ENCODE data around the gene OSGEPL1. TPM values are rescaled to one million over a fixed set of nuclear protein-coding genes. Genes with fewer than 3 reads are reported as not detected.
A peak's percentile ranks its signal among the peaks of the same experiment; 100 is the strongest.

The OSGEPL1 gene, protein sequence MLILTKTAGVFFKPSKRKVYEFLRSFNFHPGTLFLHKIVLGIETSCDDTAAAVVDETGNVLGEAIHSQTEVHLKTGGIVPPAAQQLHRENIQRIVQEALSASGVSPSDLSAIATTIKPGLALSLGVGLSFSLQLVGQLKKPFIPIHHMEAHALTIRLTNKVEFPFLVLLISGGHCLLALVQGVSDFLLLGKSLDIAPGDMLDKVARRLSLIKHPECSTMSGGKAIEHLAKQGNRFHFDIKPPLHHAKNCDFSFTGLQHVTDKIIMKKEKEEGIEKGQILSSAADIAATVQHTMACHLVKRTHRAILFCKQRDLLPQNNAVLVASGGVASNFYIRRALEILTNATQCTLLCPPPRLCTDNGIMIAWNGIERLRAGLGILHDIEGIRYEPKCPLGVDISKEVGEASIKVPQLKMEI
- total RNA-seq, result 10 to 100 TPM in 1 of 2 donors, 1 to 10 TPM in 1; 8.0 to 14.8 TPM
- 1 to 10 TPM; 3.3 to 4.8 TPM for polyA plus RNA-seq
- long read RNA-seq, donor 1, partial matches to known transcripts, result 0 of 5 reads
- long read RNA-seq, donor 1, other reads (novel, unspliced or antisense), result 0 of 5 reads
- long read RNA-seq, donor 2, partial matches to known transcripts, result 0 of 2 reads
- long read RNA-seq, donor 2, other reads (novel, unspliced or antisense), result 0 of 2 reads
- long read RNA-seq, donor 3, partial matches to known transcripts, result 0 of 1 reads
- long read RNA-seq, donor 3, other reads (novel, unspliced or antisense), result 0 of 1 reads
- long read RNA-seq, donor 4, partial matches to known transcripts, result 5 of 6 reads
- long read RNA-seq, donor 4, other reads (novel, unspliced or antisense), result 0 of 6 reads
- long read RNA-seq, donor 5, partial matches to known transcripts, result 0 of 3 reads
- long read RNA-seq, donor 5, other reads (novel, unspliced or antisense), result 0 of 3 reads

DNA sequence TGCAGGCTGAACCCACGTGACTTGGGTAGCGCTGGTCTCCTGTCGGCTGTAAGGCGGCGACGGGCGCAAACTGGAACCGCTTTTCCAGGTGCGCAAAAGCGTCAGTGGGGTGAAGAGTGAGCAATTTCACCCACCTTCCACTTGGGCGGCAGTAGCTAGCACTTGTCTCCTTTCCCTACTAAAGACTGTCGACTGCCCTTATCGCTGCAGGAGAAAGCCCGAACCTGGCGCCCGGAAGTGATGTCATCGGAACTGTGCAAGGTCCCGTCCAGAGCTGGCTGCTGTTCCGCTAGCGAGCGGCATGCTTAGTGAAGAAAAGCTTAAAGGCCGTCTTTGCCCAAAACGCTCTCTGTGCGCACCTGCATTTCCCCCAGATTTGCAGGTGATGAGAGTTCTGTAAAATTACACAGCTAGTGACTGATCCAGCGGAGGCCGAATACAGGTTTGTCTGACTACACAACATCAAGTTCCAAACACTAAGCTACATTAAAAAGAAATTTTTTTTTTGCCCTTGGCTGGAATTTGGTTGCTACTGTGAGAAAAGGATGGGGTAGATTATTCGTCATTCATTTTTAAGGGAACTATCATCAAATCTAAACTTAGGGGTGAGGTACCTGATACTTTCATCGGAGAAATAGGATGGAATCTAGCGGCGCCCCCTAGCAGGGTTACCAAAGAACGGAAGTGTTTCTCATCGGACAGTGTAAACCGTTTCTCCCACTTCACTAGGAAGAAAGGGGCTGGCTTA is at the start of gene OSGEPL1:
Gene OSGEPL1 (minus strand): TSS at position 242 of the 748 bp plus-strand sequence. CDS start 1,152 bp downstream, outside the sequence.
- Histone ChIP-seq H3K4me3 (peak within 1 kb of the TSS; percentile 74), H3K36me3 (ENCODE audit: control insufficient read depth in 4 of 4, insufficient read depth in 4 of 4, low read length in 4 of 4) (peaks cover 2 to 14% (median 7%) of the 10 kb centered on the region in 4 donors), H3K9ac (ENCODE audit: insufficient read depth in 1 of 2, low read length in 2 of 2) (peak within 1 kb of the TSS; percentile 56 to 99), H3K4me1 (ENCODE audit: control insufficient read depth in 5 of 5, insufficient read depth in 5 of 5, low read length in 5 of 5) (peaks cover 0 to 13% (median 3%) of the 10 kb centered on the region in 5 donors), H3K27me3 (ENCODE audit: control insufficient read depth in 3 of 3, insufficient read depth in 3 of 3, low read length in 2 of 3) (no peaks in the 10 kb centered on the region), H3K9me3 (ENCODE audit: control insufficient read depth in 4 of 4, insufficient read depth in 3 of 4, low read length in 3 of 4) (no peaks in the 10 kb centered on the region), H3K27ac (ENCODE audit: low read depth in 1 of 2, low read length in 1 of 2) (peak within 1 kb of the TSS; percentile 82 to 92)
- TF ChIP-seq, protein P1, sequence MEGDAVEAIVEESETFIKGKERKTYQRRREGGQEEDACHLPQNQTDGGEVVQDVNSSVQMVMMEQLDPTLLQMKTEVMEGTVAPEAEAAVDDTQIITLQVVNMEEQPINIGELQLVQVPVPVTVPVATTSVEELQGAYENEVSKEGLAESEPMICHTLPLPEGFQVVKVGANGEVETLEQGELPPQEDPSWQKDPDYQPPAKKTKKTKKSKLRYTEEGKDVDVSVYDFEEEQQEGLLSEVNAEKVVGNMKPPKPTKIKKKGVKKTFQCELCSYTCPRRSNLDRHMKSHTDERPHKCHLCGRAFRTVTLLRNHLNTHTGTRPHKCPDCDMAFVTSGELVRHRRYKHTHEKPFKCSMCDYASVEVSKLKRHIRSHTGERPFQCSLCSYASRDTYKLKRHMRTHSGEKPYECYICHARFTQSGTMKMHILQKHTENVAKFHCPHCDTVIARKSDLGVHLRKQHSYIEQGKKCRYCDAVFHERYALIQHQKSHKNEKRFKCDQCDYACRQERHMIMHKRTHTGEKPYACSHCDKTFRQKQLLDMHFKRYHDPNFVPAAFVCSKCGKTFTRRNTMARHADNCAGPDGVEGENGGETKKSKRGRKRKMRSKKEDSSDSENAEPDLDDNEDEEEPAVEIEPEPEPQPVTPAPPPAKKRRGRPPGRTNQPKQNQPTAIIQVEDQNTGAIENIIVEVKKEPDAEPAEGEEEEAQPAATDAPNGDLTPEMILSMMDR (IDR thresholded peaks at IDR 0.05; ENCODE audit: control extremely low read depth, extremely low read depth), result peak; percentile 24
- WGBS, 2 donors, result 0 to 1% methylated on average over 33 of the region's 33 CpGs
- peak; percentile 95 for ATAC-seq (ENCODE audit: insufficient read depth, low FRiP score)
- DNase-seq, result peak; percentile 94 to 97 (median 96)

DNA sequence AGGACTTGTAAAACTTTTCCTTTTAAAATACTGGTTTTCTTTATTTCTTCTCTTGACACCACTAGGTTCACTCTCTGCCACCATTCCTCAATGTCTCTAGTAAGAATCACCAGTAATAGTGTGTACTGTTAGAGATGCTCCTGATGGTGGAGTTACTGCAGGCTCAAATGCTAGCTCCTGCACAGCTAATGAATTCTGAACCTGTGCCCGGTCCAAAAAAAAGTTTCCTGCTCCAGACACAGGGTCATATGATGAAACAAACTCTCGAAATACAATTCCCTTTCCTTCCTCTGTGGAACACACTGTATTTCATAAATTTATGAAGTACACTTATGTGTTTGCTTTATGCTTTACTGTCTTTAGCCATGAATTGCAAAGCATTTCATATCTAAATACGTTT is 40.8 kb upstream of the OSGEPL1 start:
- no peak for DNase-seq
- no peak overlapping the region for H3K9ac ChIP-seq (ENCODE audit: insufficient read depth in 1 of 2, low read length in 2 of 2)
- no peak for ATAC-seq (ENCODE audit: insufficient read depth, low FRiP score)
- H3K36me3 ChIP-seq (ENCODE audit: control insufficient read depth in 4 of 4, insufficient read depth in 4 of 4, low read length in 4 of 4), result peaks cover 0 to 14% (median 10%) of the 10 kb centered on the region in 4 donors
- no peak overlapping the region for H3K27ac ChIP-seq (ENCODE audit: low read depth in 1 of 2, low read length in 1 of 2)
- TF ChIP-seq, protein P1 (IDR thresholded peaks at IDR 0.05; ENCODE audit: control extremely low read depth, extremely low read depth), result no peak
- 50 to 75% methylated on average over 3 of the region's 3 CpGs for WGBS, 2 donors
- H3K27me3 ChIP-seq (ENCODE audit: control insufficient read depth in 3 of 3, insufficient read depth in 3 of 3, low read length in 2 of 3), result peaks cover 0 to 2% (median 0%) of the 10 kb centered on the region in 3 donors
- H3K4me1 ChIP-seq (ENCODE audit: control insufficient read depth in 5 of 5, insufficient read depth in 5 of 5, low read length in 5 of 5), result no peaks in the 10 kb centered on the region
- no peak overlapping the region for H3K4me3 ChIP-seq
- H3K9me3 ChIP-seq (ENCODE audit: control insufficient read depth in 4 of 4, insufficient read depth in 3 of 4, low read length in 3 of 4), result peaks cover 0 to 3% (median 0%) of the 10 kb centered on the region in 4 donors

DNA sequence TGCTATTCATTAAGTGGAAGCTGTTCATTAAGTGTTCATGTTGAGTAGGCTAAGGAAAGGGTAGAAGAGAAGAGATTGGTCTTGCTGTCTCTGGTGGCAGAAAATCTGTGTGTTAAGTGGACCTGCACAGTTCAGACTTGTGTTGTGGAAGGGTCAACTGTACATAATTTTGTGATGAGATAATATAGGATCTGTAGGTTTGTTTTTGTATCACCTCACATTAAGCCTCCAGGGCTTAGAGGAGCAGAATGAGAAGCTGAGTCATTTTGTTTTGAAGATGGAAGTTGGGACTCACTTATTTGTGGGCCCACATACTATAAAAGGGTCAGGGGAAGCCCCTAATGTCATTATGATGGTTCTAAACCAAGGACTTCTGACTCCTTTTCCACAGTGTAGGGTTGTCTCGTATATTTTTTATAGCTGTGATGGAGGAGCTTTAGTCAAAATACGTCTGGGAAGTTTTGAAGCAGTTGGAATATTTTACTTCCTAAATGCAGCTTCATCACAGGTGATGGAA is 39.9 kb upstream of the OSGEPL1 start:
- DNase-seq (no peak), ATAC-seq (ENCODE audit: insufficient read depth, low FRiP score) (no peak)
- Histone ChIP-seq H3K36me3 (ENCODE audit: control insufficient read depth in 4 of 4, insufficient read depth in 4 of 4, low read length in 4 of 4) (peaks cover 0 to 19% (median 13%) of the 10 kb centered on the region in 4 donors), H3K9ac (ENCODE audit: insufficient read depth in 1 of 2, low read length in 2 of 2) (no peak overlapping the region), H3K4me1 (ENCODE audit: control insufficient read depth in 5 of 5, insufficient read depth in 5 of 5, low read length in 5 of 5) (no peaks in the 10 kb centered on the region), H3K4me3 (no peak overlapping the region), H3K27me3 (ENCODE audit: control insufficient read depth in 3 of 3, insufficient read depth in 3 of 3, low read length in 2 of 3) (peaks cover 0 to 2% (median 0%) of the 10 kb centered on the region in 3 donors), H3K9me3 (ENCODE audit: control insufficient read depth in 4 of 4, insufficient read depth in 3 of 4, low read length in 3 of 4) (peaks cover 0 to 3% (median 0%) of the 10 kb centered on the region in 4 donors), H3K27ac (ENCODE audit: low read depth in 1 of 2, low read length in 1 of 2) (no peak overlapping the region)
- WGBS, 2 donors, result 94% methylated on average over 2 of the region's 2 CpGs
- TF ChIP-seq, protein P1 (IDR thresholded peaks at IDR 0.05; ENCODE audit: control extremely low read depth, extremely low read depth), result no peak

Measured in lung (tissue), 16 donors.